ENCODE measurements around the gene PSMA7. TPM values are rescaled to one million over a fixed set of nuclear protein-coding genes. Genes with fewer than 3 reads are reported as not detected.

Gene PSMA7
- polyA plus RNA-seq, 1 donor = 163 TPM

GRCh38 chr20:62087632-62088031 is 55.6 kb downstream of the PSMA7 start:
- WGBS (ENCODE audit: insufficient coverage, low lambda C conversion rate) = no CpG with 5 or more reads among the region's 17 CpGs

GRCh38 chr20:62087227-62087626 is 56.0 kb downstream of the PSMA7 start:
- no peaks in the 10 kb centered on the region for H3K36me3 ChIP-seq (ENCODE audit: control insufficient read depth, insufficient read depth, low read length)
- no peak for DNase-seq
- WGBS (ENCODE audit: insufficient coverage, low lambda C conversion rate) = no CpG with 5 or more reads among the region's 11 CpGs

More at GRCh38 chr20:62087632-62088031, 55.6 kb downstream of the PSMA7 start:
- Histone ChIP-seq H3K4me3 (ENCODE audit: low read length) (no peak overlapping the region), H3K4me1 (ENCODE audit: control insufficient read depth, insufficient read depth, low read length) (no peaks in the 10 kb centered on the region), H3K27ac (ENCODE audit: low read length) (no peak overlapping the region), H3K9me3 (ENCODE audit: control insufficient read depth, low read depth, low read length) (no peaks in the 10 kb centered on the region), H3K27me3 (ENCODE audit: control insufficient read depth, insufficient read depth, low read length) (no peaks in the 10 kb centered on the region), H3K36me3 (ENCODE audit: control insufficient read depth, insufficient read depth, low read length) (no peaks in the 10 kb centered on the region)
- DNase-seq = no peak

More at GRCh38 chr20:62087227-62087626, 56.0 kb downstream of the PSMA7 start:
- no peaks in the 10 kb centered on the region for H3K9me3 ChIP-seq (ENCODE audit: control insufficient read depth, low read depth, low read length)
- H3K27me3 ChIP-seq (ENCODE audit: control insufficient read depth, insufficient read depth, low read length) = no peaks in the 10 kb centered on the region
- no peak overlapping the region for H3K4me3 ChIP-seq (ENCODE audit: low read length)
- no peak overlapping the region for H3K27ac ChIP-seq (ENCODE audit: low read length)
- no peaks in the 10 kb centered on the region for H3K4me1 ChIP-seq (ENCODE audit: control insufficient read depth, insufficient read depth, low read length)

Other genes with a start within 250 kb of the PSMA7 start
- gene TAF4, start 77.5 kb downstream of the PSMA7 start, polyA plus RNA-seq = 17.4 TPM
- 47.6 TPM for gene LSM14B, start 20.9 kb downstream of the PSMA7 start, polyA plus RNA-seq
- 18.2 TPM for gene SS18L1, start 375 bp upstream of the PSMA7 start, polyA plus RNA-seq
- gene MTG2, start 39.6 kb upstream of the PSMA7 start, polyA plus RNA-seq = 30.9 TPM
- gene HRH3, start 76.9 kb upstream of the PSMA7 start, polyA plus RNA-seq = 0.33 TPM
- gene OSBPL2, start 95.1 kb upstream of the PSMA7 start, polyA plus RNA-seq = 35.7 TPM
- gene ADRM1, start 159.6 kb upstream of the PSMA7 start, polyA plus RNA-seq = 50.4 TPM
- 92.1 TPM for gene LAMA5, start 223.9 kb upstream of the PSMA7 start, polyA plus RNA-seq
- gene RPS21, start 243.7 kb upstream of the PSMA7 start, polyA plus RNA-seq = 2,139 TPM